Liver (tissue), 9 donors: Measurements from ENCODE around the gene MSL2. TPM values are rescaled to one million over a fixed set of nuclear protein-coding genes. Genes with fewer than 3 reads are reported as not detected.

Source experiments
- DNase-seq: peaks from one replicate; pipeline ENCODE4 v3.0.0-alpha.2; 2017; ENCODE audit warnings: low spot score
- H3K27ac ChIP-seq, 2 donors: one replicate each; pipeline ENCODE4 v1.7.0; 2013; ENCODE audit warnings: inconsistent platforms in 2 of 2, low read length in 2 of 2, control low read depth in 1 of 2, low read depth in 1 of 2, mild to moderate bottlenecking in 1 of 2
- H3K27me3 ChIP-seq, 4 donors: one replicate each; pipeline versions ENCODE4 v1.6.1 to v1.7.0; 2013; ENCODE audit warnings: low read length in 3 of 4, inconsistent platforms in 1 of 4, mild to moderate bottlenecking in 1 of 4, moderate library complexity in 1 of 4; ENCODE audit not compliant: control insufficient read depth in 4 of 4, insufficient read depth in 4 of 4
- H3K36me3 ChIP-seq, 4 donors: one replicate each; pipeline versions ENCODE4 v1.6.1 to v1.7.0; 2013; ENCODE audit warnings: low read length in 3 of 4, mild to moderate bottlenecking in 3 of 4, low read depth in 1 of 4, moderate library complexity in 1 of 4; ENCODE audit not compliant: control insufficient read depth in 4 of 4, insufficient read depth in 3 of 4
- H3K4me1 ChIP-seq, 4 donors: one replicate each; pipeline versions ENCODE4 v1.6.1 to v1.7.0; 2013; ENCODE audit warnings: low read length in 3 of 4, mild to moderate bottlenecking in 3 of 4, moderate library complexity in 1 of 4; ENCODE audit not compliant: control insufficient read depth in 4 of 4, insufficient read depth in 4 of 4
- H3K4me3 ChIP-seq, 3 donors: one replicate each; pipeline versions ENCODE4 v1.6.1 to v1.7.0; 2013; ENCODE audit warnings: low read length in 3 of 3, control low read depth in 1 of 3, low read depth in 1 of 3, mild to moderate bottlenecking in 1 of 3
- H3K9ac ChIP-seq, 2 donors: one replicate each; pipeline ENCODE4 v1.7.0; 2013; ENCODE audit warnings: low read length in 2 of 2, mild to moderate bottlenecking in 2 of 2, moderate library complexity in 2 of 2, control low read depth in 1 of 2, low read depth in 1 of 2
- H3K9me3 ChIP-seq, 4 donors: one replicate each; pipeline versions ENCODE4 v1.6.1 to v1.7.0; 2013; ENCODE audit warnings: low read length in 3 of 4; ENCODE audit not compliant: control insufficient read depth in 4 of 4
- EGR1 ChIP-seq, 2 donors: IDR thresholded peaks; 2 replicates each; pipeline ENCODE4 v1.6.1; 2016 to 2018; ENCODE audit warnings: antibody characterized with exemption in 2 of 2, low read depth in 2 of 2
- FOXA1 ChIP-seq: IDR thresholded peaks from 2 replicates; pipeline ENCODE4 v1.6.1; 2016; ENCODE audit warnings: antibody characterized with exemption
- FOXA2 ChIP-seq: IDR thresholded peaks from 2 replicates; pipeline ENCODE4 v1.6.1; 2016; ENCODE audit warnings: antibody characterized with exemption
- HNF4A ChIP-seq, 2 donors: conservative IDR thresholded peaks; 2 replicates each; pipeline ENCODE4 v1.6.1; 2016; ENCODE audit warnings: antibody characterized with exemption in 2 of 2, mild to moderate bottlenecking in 2 of 2
- HNF4G ChIP-seq: IDR thresholded peaks from 2 replicates; pipeline ENCODE4 v1.6.1; 2016; ENCODE audit warnings: antibody characterized with exemption
- JUND ChIP-seq, 2 donors: IDR thresholded peaks; 2 replicates each; pipeline ENCODE4 v1.6.1; 2016; ENCODE audit warnings: antibody characterized with exemption in 2 of 2
- NR2F2 ChIP-seq: IDR thresholded peaks from 2 replicates; pipeline ENCODE4 v1.6.1; 2016; ENCODE audit warnings: antibody characterized with exemption
- RAD21 ChIP-seq, 2 donors: IDR thresholded peaks; 2 replicates each; pipeline ENCODE4 v1.6.1; 2016; ENCODE audit warnings: antibody characterized with exemption in 2 of 2, mild to moderate bottlenecking in 2 of 2
- RXRA ChIP-seq, 2 donors: IDR thresholded peaks; 2 replicates each; pipeline ENCODE4 v1.6.1; 2017 to 2018; ENCODE audit warnings: antibody characterized with exemption in 2 of 2, mild to moderate bottlenecking in 1 of 2
- SP1 ChIP-seq: IDR thresholded peaks from 2 replicates; pipeline ENCODE4 v1.6.1; 2018; ENCODE audit warnings: antibody characterized with exemption, mild to moderate bottlenecking
- TAF1 ChIP-seq: conservative IDR thresholded peaks from 2 replicates; pipeline ENCODE4 v1.6.1; 2016; ENCODE audit warnings: antibody characterized with exemption, mild to moderate bottlenecking
- YY1 ChIP-seq: IDR thresholded peaks from 2 replicates; pipeline ENCODE4 v1.6.1; 2016; ENCODE audit warnings: antibody characterized with exemption, mild to moderate bottlenecking
- WGBS: extraction: QIAGEN DNeasy Blood & Tissue Kit; methylation state at CpG from one replicate; pipeline ENCODE4 v1.1.7; 2013; 5-methylcytosine and 5-hydroxymethylcytosine counted together
- polyA plus RNA-seq, 2 donors: library from polyadenylated mRNA; stranded (reverse) in 1 of 2; unstranded in 1 of 2; fragments of 200-250 nt in 1 of 2; fragments of >200 nt in 1 of 2; fragmentation: Nextera tagmentation in 1 of 2; extraction: Ambion mirVana in 1 of 2; gene quantifications; one replicate each; pipeline versions ENCODE4 v1.2.1 to v1.2.3, GENCODE V29; 2013 to 2015
- total RNA-seq, 2 donors: library from RNA; depleted of rRNA; stranded (reverse); fragments of >200 nt; gene quantifications; one replicate each; pipeline ENCODE4 v1.2.3, GENCODE V29; 2014
- TF ChIP-seq, protein P1 (sequence below): fragments of 150-350 bp; IDR thresholded peaks from 2 replicates; pipeline ENCODE4 v1.5.1; 2017; ENCODE audit warnings: improper control_type of control experiment, low read depth, low read length; ENCODE audit not compliant: missing input control
- TF ChIP-seq, protein P2 (sequence below): IDR thresholded peaks from 2 replicates; pipeline ENCODE4 v1.6.1; 2016; ENCODE audit warnings: antibody characterized with exemption
- TF ChIP-seq, protein P3 (sequence below): IDR thresholded peaks from 2 replicates; pipeline ENCODE4 v1.6.1; 2016; ENCODE audit warnings: antibody characterized with exemption, mild to moderate bottlenecking
- TF ChIP-seq, protein P4 (sequence below): IDR thresholded peaks from 2 replicates; pipeline ENCODE4 v1.6.1; 2016; ENCODE audit warnings: antibody characterized with exemption
- TF ChIP-seq, protein P5 (sequence below): IDR thresholded peaks from 2 replicates; pipeline ENCODE4 v1.6.1; 2016; ENCODE audit warnings: antibody characterized with exemption
- donor health status: healthy.
- donor health status: healthy.
- donor health status: healthy.
- donor health status: healthy.
- donor health status: healthy.

The MSL2 gene
- total and polyA plus RNA-seq, 4 donors = 2.7 to 18.7 (median 9.1) TPM

GRCh38 chr3:136245691-136246090 lies 49.6 kb upstream of the MSL2 start:
- Histone ChIP-seq H3K4me1 (peaks cover 3 to 18% (median 9%) of the 10 kb centered on the region in 4 donors), H3K27ac (no peak overlapping the region), H3K9ac (no peak overlapping the region), H3K4me3 (no peak overlapping the region), H3K36me3 (no peaks in the 10 kb centered on the region), H3K27me3 (no peaks in the 10 kb centered on the region), H3K9me3 (no peaks in the 10 kb centered on the region)
- no peak for TF ChIP-seq EGR1 (IDR thresholded peaks at IDR 0.05; ENCODE audit: low read depth in 2 of 2)
- TF ChIP-seq YY1 = no peak
- no peak for TF ChIP-seq FOXA1
- no peak for TF ChIP-seq FOXA2
- TF ChIP-seq NR2F2 = no peak
- TF ChIP-seq, protein P1, sequence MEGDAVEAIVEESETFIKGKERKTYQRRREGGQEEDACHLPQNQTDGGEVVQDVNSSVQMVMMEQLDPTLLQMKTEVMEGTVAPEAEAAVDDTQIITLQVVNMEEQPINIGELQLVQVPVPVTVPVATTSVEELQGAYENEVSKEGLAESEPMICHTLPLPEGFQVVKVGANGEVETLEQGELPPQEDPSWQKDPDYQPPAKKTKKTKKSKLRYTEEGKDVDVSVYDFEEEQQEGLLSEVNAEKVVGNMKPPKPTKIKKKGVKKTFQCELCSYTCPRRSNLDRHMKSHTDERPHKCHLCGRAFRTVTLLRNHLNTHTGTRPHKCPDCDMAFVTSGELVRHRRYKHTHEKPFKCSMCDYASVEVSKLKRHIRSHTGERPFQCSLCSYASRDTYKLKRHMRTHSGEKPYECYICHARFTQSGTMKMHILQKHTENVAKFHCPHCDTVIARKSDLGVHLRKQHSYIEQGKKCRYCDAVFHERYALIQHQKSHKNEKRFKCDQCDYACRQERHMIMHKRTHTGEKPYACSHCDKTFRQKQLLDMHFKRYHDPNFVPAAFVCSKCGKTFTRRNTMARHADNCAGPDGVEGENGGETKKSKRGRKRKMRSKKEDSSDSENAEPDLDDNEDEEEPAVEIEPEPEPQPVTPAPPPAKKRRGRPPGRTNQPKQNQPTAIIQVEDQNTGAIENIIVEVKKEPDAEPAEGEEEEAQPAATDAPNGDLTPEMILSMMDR = no peak
- TF ChIP-seq, protein P2, sequence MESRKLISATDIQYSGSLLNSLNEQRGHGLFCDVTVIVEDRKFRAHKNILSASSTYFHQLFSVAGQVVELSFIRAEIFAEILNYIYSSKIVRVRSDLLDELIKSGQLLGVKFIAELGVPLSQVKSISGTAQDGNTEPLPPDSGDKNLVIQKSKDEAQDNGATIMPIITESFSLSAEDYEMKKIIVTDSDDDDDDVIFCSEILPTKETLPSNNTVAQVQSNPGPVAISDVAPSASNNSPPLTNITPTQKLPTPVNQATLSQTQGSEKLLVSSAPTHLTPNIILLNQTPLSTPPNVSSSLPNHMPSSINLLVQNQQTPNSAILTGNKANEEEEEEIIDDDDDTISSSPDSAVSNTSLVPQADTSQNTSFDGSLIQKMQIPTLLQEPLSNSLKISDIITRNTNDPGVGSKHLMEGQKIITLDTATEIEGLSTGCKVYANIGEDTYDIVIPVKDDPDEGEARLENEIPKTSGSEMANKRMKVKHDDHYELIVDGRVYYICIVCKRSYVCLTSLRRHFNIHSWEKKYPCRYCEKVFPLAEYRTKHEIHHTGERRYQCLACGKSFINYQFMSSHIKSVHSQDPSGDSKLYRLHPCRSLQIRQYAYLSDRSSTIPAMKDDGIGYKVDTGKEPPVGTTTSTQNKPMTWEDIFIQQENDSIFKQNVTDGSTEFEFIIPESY = no peak
- no peak for TF ChIP-seq SP1
- no peak for TF ChIP-seq RAD21 (IDR thresholded peaks at IDR 0.05)
- no peak for DNase-seq
- WGBS = 83% methylated on average over 3 of the region's 3 CpGs

DNA sequence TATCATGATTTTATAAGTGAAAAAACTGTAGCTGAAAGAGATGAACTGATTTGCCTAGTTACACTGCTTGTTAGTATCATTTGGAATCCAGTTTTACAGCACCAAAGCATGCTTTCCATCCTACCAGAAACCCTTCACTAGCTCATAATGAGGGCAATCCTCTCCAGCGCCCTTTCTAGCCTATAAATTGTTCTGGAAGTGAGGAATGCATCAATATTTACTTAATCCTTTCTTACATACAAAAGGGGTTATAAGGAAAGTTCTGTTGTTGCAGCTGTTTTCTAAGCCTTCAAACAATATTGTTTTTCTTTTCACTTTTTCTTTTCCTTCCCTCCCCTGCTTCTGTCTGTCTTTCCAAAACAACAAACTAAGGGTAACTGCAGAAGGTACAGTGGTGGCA lies 43.0 kb upstream of the MSL2 start:
- Histone ChIP-seq H3K4me3 (no peak overlapping the region), H3K27me3 (no peaks in the 10 kb centered on the region), H3K9me3 (no peaks in the 10 kb centered on the region), H3K36me3 (no peaks in the 10 kb centered on the region), H3K9ac (no peak overlapping the region), H3K27ac (no peak overlapping the region), H3K4me1 (peaks cover 1 to 18% (median 11%) of the 10 kb centered on the region in 4 donors)
- 69% methylated on average over 1 of the region's 1 CpG for WGBS
- DNase-seq = no peak
- TF ChIP-seq JUND (IDR thresholded peaks at IDR 0.05) (no peak), HNF4A (conservative IDR thresholded peaks at IDR 0.05) (no peak), RXRA (IDR thresholded peaks at IDR 0.05) (no peak), FOXA1 (no peak), TAF1 (no peak), HNF4G (no peak), FOXA2 (no peak), SP1 (no peak), RAD21 (IDR thresholded peaks at IDR 0.05) (no peak)
- TF ChIP-seq, protein P3, sequence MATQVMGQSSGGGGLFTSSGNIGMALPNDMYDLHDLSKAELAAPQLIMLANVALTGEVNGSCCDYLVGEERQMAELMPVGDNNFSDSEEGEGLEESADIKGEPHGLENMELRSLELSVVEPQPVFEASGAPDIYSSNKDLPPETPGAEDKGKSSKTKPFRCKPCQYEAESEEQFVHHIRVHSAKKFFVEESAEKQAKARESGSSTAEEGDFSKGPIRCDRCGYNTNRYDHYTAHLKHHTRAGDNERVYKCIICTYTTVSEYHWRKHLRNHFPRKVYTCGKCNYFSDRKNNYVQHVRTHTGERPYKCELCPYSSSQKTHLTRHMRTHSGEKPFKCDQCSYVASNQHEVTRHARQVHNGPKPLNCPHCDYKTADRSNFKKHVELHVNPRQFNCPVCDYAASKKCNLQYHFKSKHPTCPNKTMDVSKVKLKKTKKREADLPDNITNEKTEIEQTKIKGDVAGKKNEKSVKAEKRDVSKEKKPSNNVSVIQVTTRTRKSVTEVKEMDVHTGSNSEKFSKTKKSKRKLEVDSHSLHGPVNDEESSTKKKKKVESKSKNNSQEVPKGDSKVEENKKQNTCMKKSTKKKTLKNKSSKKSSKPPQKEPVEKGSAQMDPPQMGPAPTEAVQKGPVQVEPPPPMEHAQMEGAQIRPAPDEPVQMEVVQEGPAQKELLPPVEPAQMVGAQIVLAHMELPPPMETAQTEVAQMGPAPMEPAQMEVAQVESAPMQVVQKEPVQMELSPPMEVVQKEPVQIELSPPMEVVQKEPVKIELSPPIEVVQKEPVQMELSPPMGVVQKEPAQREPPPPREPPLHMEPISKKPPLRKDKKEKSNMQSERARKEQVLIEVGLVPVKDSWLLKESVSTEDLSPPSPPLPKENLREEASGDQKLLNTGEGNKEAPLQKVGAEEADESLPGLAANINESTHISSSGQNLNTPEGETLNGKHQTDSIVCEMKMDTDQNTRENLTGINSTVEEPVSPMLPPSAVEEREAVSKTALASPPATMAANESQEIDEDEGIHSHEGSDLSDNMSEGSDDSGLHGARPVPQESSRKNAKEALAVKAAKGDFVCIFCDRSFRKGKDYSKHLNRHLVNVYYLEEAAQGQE = no peak
- TF ChIP-seq, protein P1 = no peak
- TF ChIP-seq, protein P4, sequence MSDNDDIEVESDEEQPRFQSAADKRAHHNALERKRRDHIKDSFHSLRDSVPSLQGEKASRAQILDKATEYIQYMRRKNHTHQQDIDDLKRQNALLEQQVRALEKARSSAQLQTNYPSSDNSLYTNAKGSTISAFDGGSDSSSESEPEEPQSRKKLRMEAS = no peak
- TF ChIP-seq, protein P5, sequence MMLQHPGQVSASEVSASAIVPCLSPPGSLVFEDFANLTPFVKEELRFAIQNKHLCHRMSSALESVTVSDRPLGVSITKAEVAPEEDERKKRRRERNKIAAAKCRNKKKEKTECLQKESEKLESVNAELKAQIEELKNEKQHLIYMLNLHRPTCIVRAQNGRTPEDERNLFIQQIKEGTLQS = no peak
